ENCODE measurements around the gene ERCC1. TPM values are rescaled to one million over a fixed set of nuclear protein-coding genes. Genes with fewer than 3 reads are reported as not detected.

ERCC1 gene
- total and polyA plus RNA-seq, 2 of the 13 experiments (the other 11 are each of a cell fraction or from before 2014, with no cell fraction given) = 40.0 to 66.4 TPM

GRCh38 chr19:45444318-45445041 is 20.8 kb upstream of the ERCC1 start (continued):
- TF ChIP-seq MXD4 (CRISPR knock-in tag; IDR thresholded peaks at IDR 0.05) (no peak), RARG (CRISPR knock-in tag; IDR thresholded peaks at IDR 0.05; ENCODE audit: low read depth) (no peak), CREM (IDR thresholded peaks at IDR 0.05) (no peak), CREM (CRISPR knock-in tag; IDR thresholded peaks at IDR 0.05) (no peak), ZNF124 (CRISPR knock-in tag; IDR thresholded peaks at IDR 0.05) (no peak), ZNF597 (CRISPR knock-in tag; IDR thresholded peaks at IDR 0.05) (no peak), ZFP36 (IDR thresholded peaks at IDR 0.05; ENCODE audit: borderline replicate concordance, low read depth, low read length, partially characterized antibody) (no peak), GTF3A (CRISPR knock-in tag; conservative IDR thresholded peaks at IDR 0.05) (no peak), MED13 (CRISPR knock-in tag; IDR thresholded peaks at IDR 0.05) (no peak), THYN1 (CRISPR knock-in tag; IDR thresholded peaks at IDR 0.05; ENCODE audit: borderline replicate concordance, low read depth) (0 out of 2 replicates have a peak, but pooled peaks have one; percentile 62), DBP (CRISPR knock-in tag; IDR thresholded peaks at IDR 0.05; ENCODE audit: not compliant biosample characterization) (no peak), AKNA (CRISPR knock-in tag; IDR thresholded peaks at IDR 0.05; ENCODE audit: borderline replicate concordance) (no peak), ZNF841 (CRISPR knock-in tag; IDR thresholded peaks at IDR 0.05; ENCODE audit: borderline replicate concordance) (no peak), FOXO1 (CRISPR knock-in tag; IDR thresholded peaks at IDR 0.05) (0 out of 2 replicates have a peak, but pooled peaks have one; percentile 49), ZNF550 (CRISPR knock-in tag; IDR thresholded peaks at IDR 0.05; ENCODE audit: borderline replicate concordance) (no peak), KMT2B (CRISPR knock-in tag; IDR thresholded peaks at IDR 0.05) (no peak), ATRX (CRISPR knock-in tag; IDR thresholded peaks at IDR 0.05; ENCODE audit: borderline replicate concordance) (no peak), ZNF749 (CRISPR knock-in tag; IDR thresholded peaks at IDR 0.05; ENCODE audit: borderline replicate concordance) (no peak), ZNF17 (CRISPR knock-in tag; IDR thresholded peaks at IDR 0.05) (no peak), ZNF703 (CRISPR knock-in tag; IDR thresholded peaks at IDR 0.05; ENCODE audit: borderline replicate concordance) (no peak), ZNF780A (CRISPR knock-in tag; IDR thresholded peaks at IDR 0.05) (no peak), HOXA5 (CRISPR knock-in tag; IDR thresholded peaks at IDR 0.05) (no peak), CREB1 (IDR thresholded peaks at IDR 0.05) (no peak), CREB1 (CRISPR knock-in tag; IDR thresholded peaks at IDR 0.05) (no peak), ZNF546 (CRISPR knock-in tag; conservative IDR thresholded peaks at IDR 0.05) (no peak), SP140L (CRISPR knock-in tag; IDR thresholded peaks at IDR 0.05; ENCODE audit: borderline replicate concordance) (no peak)
